GM21529 (cell line): Measurements from ENCODE around the gene CPLANE1.
"Not testable (repeated sequence)": the region's sequence is repeated elsewhere in the genome, so short reads cannot be mapped to it uniquely, and the experiment has no call there.

Experiments used
- ATAC-seq: cut with Tn5 transposase; IDR thresholded peaks from one replicate; pipeline ENCODE4 v1.9.1; 2021; ENCODE audit not compliant: unreplicated experiment

The CPLANE1 gene

GRCh38 chr5:37248970-37249814 is at the start of gene CPLANE1:
TSS of gene CPLANE1 (minus strand) at chr5:37249376. CDS start at chr5:37247698, 1,678 bp downstream.
- ATAC-seq = peak; percentile 83

- not testable (repeated sequence) for ATAC-seq
Measured at GRCh38 chr5:37296313-37296712, 47.1 kb upstream of the CPLANE1 start.

- ATAC-seq = no peak
Measured at GRCh38 chr5:37283214-37283820, 34.1 kb upstream of the CPLANE1 start.

GRCh38 chr5:37275511-37275910 is 26.3 kb upstream of the CPLANE1 start:
- no peak for ATAC-seq

- no peak for ATAC-seq
Measured at GRCh38 chr5:37272511-37272910, 23.3 kb upstream of the CPLANE1 start.

GRCh38 chr5:37268100-37268499 is 18.9 kb upstream of the CPLANE1 start:
- ATAC-seq = not testable (repeated sequence)

GRCh38 chr5:37255774-37256358 is 6.7 kb upstream of the CPLANE1 start:
- no peak for ATAC-seq

GRCh38 chr5:37254581-37254980 is 5.4 kb upstream of the CPLANE1 start:
- ATAC-seq = no peak

- no peak for ATAC-seq
Measured at GRCh38 chr5:37251665-37252064, 2.5 kb upstream of the CPLANE1 start.

GRCh38 chr5:37249815-37250164 is 614 bp upstream of the CPLANE1 start:
- ATAC-seq = no peak

GRCh38 chr5:37248421-37248969 is 681 bp downstream of the CPLANE1 start:
- ATAC-seq = no peak

- ATAC-seq = no peak
Measured at GRCh38 chr5:37247496-37247895, 1.7 kb downstream of the CPLANE1 start.

GRCh38 chr5:37247036-37247435 is 2.1 kb downstream of the CPLANE1 start:
- ATAC-seq = no peak

- ATAC-seq = no peak
Measured at GRCh38 chr5:37234288-37234687, 14.9 kb downstream of the CPLANE1 start.

GRCh38 chr5:37226377-37226776 is 22.8 kb downstream of the CPLANE1 start:
- no peak for ATAC-seq

GRCh38 chr5:37222181-37222580 is 27.0 kb downstream of the CPLANE1 start:
- ATAC-seq = no peak

- not testable (repeated sequence) for ATAC-seq
Measured at GRCh38 chr5:37220426-37220825, 28.8 kb downstream of the CPLANE1 start.

- ATAC-seq = not testable (repeated sequence)
Measured at GRCh38 chr5:37219384-37219783, 29.8 kb downstream of the CPLANE1 start.

- no peak for ATAC-seq
Measured at GRCh38 chr5:37217976-37218375, 31.2 kb downstream of the CPLANE1 start.

GRCh38 chr5:37214550-37214949 is 34.6 kb downstream of the CPLANE1 start:
- no peak for ATAC-seq

- ATAC-seq = no peak
Measured at GRCh38 chr5:37212096-37212495, 37.1 kb downstream of the CPLANE1 start.

GRCh38 chr5:37211661-37212060 is 37.5 kb downstream of the CPLANE1 start:
- no peak for ATAC-seq
